ENCODE data around the gene ACTR1A.

DNA sequence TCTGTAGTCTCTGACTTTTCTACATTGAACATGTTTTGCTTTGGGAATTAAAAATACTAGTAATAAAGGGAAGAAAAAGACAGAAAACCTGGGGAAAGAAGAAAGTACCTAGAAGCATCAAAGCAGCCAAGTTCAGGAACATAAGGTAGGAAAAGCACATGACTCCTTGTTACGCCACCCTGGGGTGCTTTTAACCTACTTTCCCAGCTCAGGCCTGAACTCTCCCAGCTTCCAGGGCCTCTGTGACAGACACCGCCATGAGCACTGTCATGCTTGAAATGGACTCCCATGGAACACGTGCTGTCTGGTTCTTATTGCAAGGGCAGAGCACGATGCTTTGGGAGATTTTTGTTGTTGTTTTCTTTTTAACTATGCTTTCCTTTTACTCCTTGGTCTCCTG, 11.4 kb downstream of the ACTR1A start:
- TF ChIP-seq, protein P1, sequence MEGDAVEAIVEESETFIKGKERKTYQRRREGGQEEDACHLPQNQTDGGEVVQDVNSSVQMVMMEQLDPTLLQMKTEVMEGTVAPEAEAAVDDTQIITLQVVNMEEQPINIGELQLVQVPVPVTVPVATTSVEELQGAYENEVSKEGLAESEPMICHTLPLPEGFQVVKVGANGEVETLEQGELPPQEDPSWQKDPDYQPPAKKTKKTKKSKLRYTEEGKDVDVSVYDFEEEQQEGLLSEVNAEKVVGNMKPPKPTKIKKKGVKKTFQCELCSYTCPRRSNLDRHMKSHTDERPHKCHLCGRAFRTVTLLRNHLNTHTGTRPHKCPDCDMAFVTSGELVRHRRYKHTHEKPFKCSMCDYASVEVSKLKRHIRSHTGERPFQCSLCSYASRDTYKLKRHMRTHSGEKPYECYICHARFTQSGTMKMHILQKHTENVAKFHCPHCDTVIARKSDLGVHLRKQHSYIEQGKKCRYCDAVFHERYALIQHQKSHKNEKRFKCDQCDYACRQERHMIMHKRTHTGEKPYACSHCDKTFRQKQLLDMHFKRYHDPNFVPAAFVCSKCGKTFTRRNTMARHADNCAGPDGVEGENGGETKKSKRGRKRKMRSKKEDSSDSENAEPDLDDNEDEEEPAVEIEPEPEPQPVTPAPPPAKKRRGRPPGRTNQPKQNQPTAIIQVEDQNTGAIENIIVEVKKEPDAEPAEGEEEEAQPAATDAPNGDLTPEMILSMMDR (IDR thresholded peaks at IDR 0.05 in 8 of 11, conservative IDR thresholded peaks at IDR 0.05 in 3 of 11) = no peak
- no peak for TF ChIP-seq POLR2AphosphoS5 (IDR thresholded peaks at IDR 0.05)

Data from spleen (tissue), 7 donors.